Mucosa of descending colon (tissue), 3 donors: ENCODE data around the gene UFC1. TPM values are rescaled to one million over a fixed set of nuclear protein-coding genes. Genes with fewer than 3 reads are reported as not detected.

Experiments used
- ATAC-seq: fragments of 200-7000 bp; cut with Tn5 transposase; one replicate; pipeline ENCODE4 v1.9.1; 2020; ENCODE audit warnings: mild to moderate bottlenecking, moderate library complexity
- DNase-seq, 3 donors: peaks; one replicate each; pipeline ENCODE4 v3.0.0-alpha.2; 2020
- H3K36me3 ChIP-seq: fragments of 200-600 bp; one replicate; pipeline ENCODE4 v1.8.0; 2021; ENCODE audit warnings: low read depth, mild to moderate bottlenecking
- H3K4me1 ChIP-seq: fragments of 200-600 bp; one replicate; pipeline ENCODE4 v1.8.0; 2021; ENCODE audit warnings: low read depth, mild to moderate bottlenecking
- H3K4me3 ChIP-seq: fragments of 200-600 bp; one replicate; pipeline ENCODE4 v1.8.0; 2021; ENCODE audit warnings: mild to moderate bottlenecking
- H3K9me3 ChIP-seq: fragments of 200-600 bp; one replicate; pipeline ENCODE4 v1.8.0; 2021; ENCODE audit warnings: mild to moderate bottlenecking
- CTCF ChIP-seq: fragments of 200-600 bp; IDR thresholded peaks from one replicate; pipeline ENCODE4 v1.8.0; 2022; ENCODE audit warnings: antibody characterized with exemption, mild to moderate bottlenecking
- intact Hi-C, 2 donors: fragments of 100-400 bp; cut with DNase I in 1 of 2; cut with micrococcal nuclease in 1 of 2; formaldehyde crosslinking; loops; one replicate each; pipeline versions ENCODE4 v1.11.0 to v1.11.1; 2022; cut with DNase I, micrococcal nuclease
- total RNA-seq, 3 donors: library from RNA; stranded (reverse); fragmentation: NEBNext Ultra II Directional in 2 of 3; extraction: Animal tissue kit (Norgen Biotek cat#: 25700) in 2 of 3; gene quantifications; one replicate each; pipeline versions ENCODE4 v1.2.1 to v1.2.4, GENCODE V29; 2021 to 2023
- donor health status: DM: no; HTN: no; CAD: no; lungs with moderate emphysema.
- donor health status: DM: no; HTN: no; CAD: no.
- donor health status: DM: no; HTN: yes; CAD: no.

UFC1 gene
- total RNA-seq, 3 donors from 2014 or later = 88.6 to 114 (median 90.6) TPM

- intact Hi-C loops = no loop called here
- H3K36me3 ChIP-seq = no peaks in the 10 kb centered on the region
- ATAC-seq (peak; percentile 97), DNase-seq (peak; percentile 93 to 97 (median 97))
- H3K4me3 ChIP-seq = peak within 1 kb of the TSS; percentile 67
- TF ChIP-seq CTCF = no peak
- H3K4me1 ChIP-seq = peaks cover 8% of the 10 kb centered on the region
- H3K9me3 ChIP-seq = no peaks in the 10 kb centered on the region
Measured at GRCh38 chr1:161177112-161177935, 23.5 kb downstream of the UFC1 start, which contains the start of gene B4GALT3. Gene B4GALT3 (minus strand): TSS chr1:161177507. CDS start chr1:161176060, 1,447 bp downstream.

- H3K9me3 ChIP-seq = no peaks in the 10 kb centered on the region
- intact Hi-C loops = no loop called here
- ATAC-seq = no peak
Measured at GRCh38 chr1:161177936-161178244, 24.1 kb downstream of the UFC1 start.

GRCh38 chr1:161179698-161180097, 25.9 kb downstream of the UFC1 start:
- no peak for TF ChIP-seq CTCF
- Histone ChIP-seq H3K4me3 (no peak overlapping the region), H3K36me3 (no peaks in the 10 kb centered on the region), H3K9me3 (no peaks in the 10 kb centered on the region), H3K4me1 (peaks cover 8% of the 10 kb centered on the region)
- no peak for DNase-seq
- intact Hi-C loops = no loop called here
- no peak for ATAC-seq

More at GRCh38 chr1:161177936-161178244, 24.1 kb downstream of the UFC1 start:
- no peak for TF ChIP-seq CTCF
- no peaks in the 10 kb centered on the region for H3K36me3 ChIP-seq
- H3K4me3 ChIP-seq = no peak overlapping the region
- DNase-seq = no peak
- H3K4me1 ChIP-seq = peaks cover 8% of the 10 kb centered on the region

GRCh38 chr1:161180639-161181038, 26.9 kb downstream of the UFC1 start:
- H3K4me3 ChIP-seq = no peak overlapping the region
- H3K36me3 ChIP-seq = no peaks in the 10 kb centered on the region
- H3K4me1 ChIP-seq = peaks cover 8% of the 10 kb centered on the region
- intact Hi-C loops = no loop called here
- TF ChIP-seq CTCF = no peak
- no peaks in the 10 kb centered on the region for H3K9me3 ChIP-seq
- no peak for DNase-seq
- no peak for ATAC-seq

- TF ChIP-seq CTCF = no peak
- ATAC-seq = peak; percentile 21
- Histone ChIP-seq H3K36me3 (no peaks in the 10 kb centered on the region), H3K4me1 (no peaks in the 10 kb centered on the region), H3K4me3 (no peak overlapping the region), H3K9me3 (no peaks in the 10 kb centered on the region)
- DNase-seq = no peak
- intact Hi-C loops = no loop called here
Measured at GRCh38 chr1:161182214-161182613, 28.4 kb downstream of the UFC1 start.
